IPS-NIHi7 (cell line): ENCODE results near the gene CSF2.
"Not testable (repeated sequence)": the region's sequence is repeated elsewhere in the genome, so short reads cannot be mapped to it uniquely, and the experiment has no call there.

ENCODE experiments used
- DNase-seq: peaks from one replicate; pipeline ENCODE4 v3.0.0; 2012; ENCODE audit warnings: mixed read lengths; ENCODE audit errors: extremely low spot score

CSF2 gene

GRCh38 chr5:132087176-132087575 is 13.6 kb downstream of the CSF2 start:
- no peak for DNase-seq

- no peak for DNase-seq
These were observed 14.1 kb downstream of the CSF2 start for GRCh38 chr5:132087661-132088060.

- DNase-seq = no peak
These were observed 15.8 kb downstream of the CSF2 start for GRCh38 chr5:132089363-132089762.

GRCh38 chr5:132090107-132090506 is 16.5 kb downstream of the CSF2 start:
- DNase-seq = no peak

- no peak for DNase-seq
These were observed 19.7 kb downstream of the CSF2 start for GRCh38 chr5:132093271-132093670.

- DNase-seq = no peak
These were observed 20.9 kb downstream of the CSF2 start for GRCh38 chr5:132094393-132095076.

GRCh38 chr5:132095077-132095410 is 21.5 kb downstream of the CSF2 start:
- DNase-seq = no peak

- no peak for DNase-seq
These were observed 21.9 kb downstream of the CSF2 start for GRCh38 chr5:132095424-132095972.

GRCh38 chr5:132096904-132097303 is 23.3 kb downstream of the CSF2 start:
- no peak for DNase-seq

GRCh38 chr5:132098151-132098594 is 24.6 kb downstream of the CSF2 start:
- no peak for DNase-seq

GRCh38 chr5:132098621-132099020 is 25.0 kb downstream of the CSF2 start:
- DNase-seq = no peak

- no peak for DNase-seq
These were observed 25.6 kb downstream of the CSF2 start for GRCh38 chr5:132099076-132099748.

GRCh38 chr5:132099905-132100304 is 26.3 kb downstream of the CSF2 start:
- no peak for DNase-seq

- no peak for DNase-seq
These were observed 27.2 kb downstream of the CSF2 start for GRCh38 chr5:132100672-132101261.

GRCh38 chr5:132101385-132101880 is 27.8 kb downstream of the CSF2 start:
- DNase-seq = no peak

GRCh38 chr5:132102101-132102701 is 28.6 kb downstream of the CSF2 start:
- DNase-seq = no peak

- DNase-seq = no peak
These were observed 29.3 kb downstream of the CSF2 start for GRCh38 chr5:132102944-132103331.

- DNase-seq = no peak
These were observed 29.9 kb downstream of the CSF2 start for GRCh38 chr5:132103332-132103951.

GRCh38 chr5:132103969-132104391 is 30.4 kb downstream of the CSF2 start:
- DNase-seq = no peak

- DNase-seq = no peak
These were observed 31.0 kb downstream of the CSF2 start for GRCh38 chr5:132104556-132104955.

- no peak for DNase-seq
These were observed 32.1 kb downstream of the CSF2 start for GRCh38 chr5:132105688-132106087.

GRCh38 chr5:132108495-132108894 is 34.9 kb downstream of the CSF2 start:
- DNase-seq = not testable (repeated sequence)
